Cerebellar cortex (tissue), 1 donor: ENCODE measurements around the gene JAZF1.

Experiments
- DNase-seq: peaks from one replicate; pipeline ENCODE4 v3.0.0-alpha.2; 2015; ENCODE audit warnings: low spot score

JAZF1 gene

DNA sequence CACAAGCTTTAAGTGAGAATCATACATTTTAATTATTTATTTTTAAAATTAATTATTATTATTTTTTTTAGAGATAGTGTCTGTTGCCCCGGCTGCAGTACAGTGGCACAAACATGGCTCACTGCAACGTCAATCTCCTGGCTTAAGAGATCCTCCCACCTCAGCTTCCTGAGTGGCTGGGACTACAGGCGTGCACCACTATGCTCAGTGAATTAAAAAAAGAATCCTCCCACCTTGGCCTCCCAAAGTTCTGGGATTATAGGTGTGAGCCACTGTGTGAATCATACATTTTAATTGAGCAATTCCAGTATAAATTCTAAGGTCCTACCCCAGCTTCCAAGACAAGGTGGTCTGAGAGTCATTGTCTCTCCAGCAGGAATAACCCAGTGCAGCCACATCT lies 172.4 kb downstream of the JAZF1 start:
- DNase-seq: no peak

DNA sequence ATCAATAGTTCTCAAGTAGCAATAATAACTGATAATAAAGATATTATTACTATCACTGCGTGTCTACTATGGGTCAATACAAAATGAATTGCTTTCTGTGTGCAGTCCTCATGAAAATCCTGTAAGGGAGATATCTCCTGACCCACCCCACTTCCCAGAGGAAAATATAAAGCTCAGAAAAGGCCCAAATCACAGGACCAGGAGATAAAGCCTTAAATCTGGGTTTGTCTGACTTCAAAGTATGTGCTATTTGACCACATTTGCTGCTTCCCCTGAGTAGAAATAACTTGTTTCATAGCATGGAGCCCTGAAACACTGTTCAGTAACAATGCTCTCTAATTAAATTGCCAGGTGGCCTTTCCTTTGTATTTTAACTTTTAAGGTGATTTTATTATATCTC lies 174.1 kb downstream of the JAZF1 start:
- DNase-seq: no peak

DNA sequence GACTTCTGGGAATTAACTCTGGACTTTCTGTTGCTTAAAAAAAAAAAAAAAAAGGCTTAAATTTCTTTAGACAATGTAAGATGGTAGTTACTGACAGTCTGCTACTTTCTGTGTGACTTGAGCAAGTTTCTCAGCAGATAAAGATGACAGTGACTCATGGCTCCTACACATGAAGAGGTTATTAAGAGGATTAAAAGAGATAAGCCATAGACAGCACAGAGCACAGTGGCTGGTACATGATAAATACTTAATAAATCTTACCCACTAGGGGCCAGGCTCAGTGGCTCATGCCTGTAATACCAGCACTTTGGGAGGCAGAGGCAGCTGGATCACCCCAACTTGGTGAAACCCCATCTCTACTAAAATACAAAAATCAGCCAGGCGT lies 174.8 kb downstream of the JAZF1 start:
- no peak for DNase-seq

DNA sequence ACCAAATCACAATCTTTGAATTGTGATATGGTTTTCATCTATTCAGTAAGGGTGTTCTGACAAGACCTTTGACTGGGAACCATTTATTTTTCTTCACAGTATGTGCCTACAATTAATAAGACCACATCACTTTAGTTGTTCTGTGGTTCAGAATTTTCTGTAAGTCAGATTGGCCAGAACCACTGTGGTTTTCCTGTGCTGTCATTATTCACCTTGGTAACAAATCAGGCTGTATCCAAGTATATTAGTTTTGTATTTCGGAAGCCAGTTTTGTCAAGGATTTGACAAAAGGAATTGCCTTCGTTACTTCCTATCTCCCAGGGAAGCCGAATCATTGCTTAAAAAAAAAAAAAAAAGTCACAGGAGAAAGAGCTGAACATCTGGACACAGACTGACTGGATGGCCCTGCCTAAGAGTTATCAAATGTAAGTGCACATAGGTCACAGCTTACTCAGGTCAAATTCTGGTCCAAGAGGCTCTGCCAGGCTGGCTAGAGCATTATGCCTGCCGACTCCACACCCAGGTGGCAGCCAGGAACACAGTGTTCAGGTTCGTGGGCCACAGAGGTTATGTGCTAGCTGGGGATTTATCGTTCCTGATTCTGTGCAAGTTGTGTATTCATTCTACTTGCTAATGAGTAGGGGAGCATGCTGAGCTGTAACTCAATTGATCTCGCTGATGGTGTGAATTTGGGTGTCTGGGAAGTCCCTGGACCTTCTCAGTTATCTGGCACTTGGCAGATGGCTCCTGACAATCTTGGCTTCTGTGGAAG lies 175.3 kb downstream of the JAZF1 start:
- no peak for DNase-seq

DNA sequence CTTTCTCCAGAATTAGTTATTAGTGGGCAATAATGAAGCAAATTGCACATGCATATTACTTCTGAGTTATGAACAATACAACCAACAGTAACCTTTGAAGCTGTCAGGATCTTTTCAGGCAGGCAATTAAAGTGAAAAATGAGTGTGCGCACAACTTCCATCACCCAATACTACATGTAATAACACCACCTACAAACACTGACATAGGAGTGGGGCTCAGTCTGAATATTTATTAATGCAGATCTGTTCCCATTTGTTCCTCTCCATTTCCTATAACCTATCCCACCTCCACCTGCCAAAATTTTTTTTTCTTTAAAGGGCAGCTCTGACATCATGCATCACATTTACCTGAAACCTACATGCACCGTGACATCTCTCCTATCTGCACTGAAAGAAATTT lies 177.2 kb downstream of the JAZF1 start:
- no peak for DNase-seq

DNA sequence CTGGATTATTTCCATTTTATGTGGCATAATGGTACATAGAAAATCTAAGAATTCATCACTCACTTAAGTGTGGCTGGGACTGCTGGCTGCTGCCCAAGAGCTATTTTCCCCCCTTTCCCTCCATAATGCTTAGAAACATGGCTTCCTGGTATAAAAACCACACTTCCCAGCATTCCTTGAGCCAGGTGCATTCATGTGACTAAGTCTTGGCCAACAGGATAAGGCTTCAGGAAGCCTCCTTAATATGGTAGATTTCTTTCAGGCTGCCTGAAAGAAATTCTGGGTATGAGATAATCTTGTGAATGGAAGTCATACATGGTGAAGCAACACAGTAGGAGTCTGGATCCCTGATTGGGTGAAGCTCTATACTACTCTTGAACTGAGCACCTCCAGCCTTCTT lies 178.0 kb downstream of the JAZF1 start:
- DNase-seq: no peak

DNA sequence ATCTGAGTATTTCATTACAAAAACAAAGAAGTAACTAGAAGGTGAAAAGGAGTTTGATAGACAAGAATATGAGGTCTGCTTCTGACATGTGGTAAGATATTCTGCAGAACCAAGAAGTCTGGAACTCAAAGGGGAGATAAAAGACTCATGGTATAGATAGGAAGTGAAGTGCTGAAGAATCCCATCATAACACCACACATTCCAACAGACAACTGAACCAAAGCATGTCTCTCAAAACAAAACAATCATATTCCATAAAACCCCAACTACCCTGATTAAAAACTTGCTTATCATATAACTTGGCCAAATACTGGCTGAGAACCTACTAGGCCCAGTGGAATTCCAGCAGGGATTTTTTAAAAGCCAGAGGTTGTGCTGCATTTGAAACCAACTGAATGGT lies 178.7 kb downstream of the JAZF1 start:
- DNase-seq: no peak

DNA sequence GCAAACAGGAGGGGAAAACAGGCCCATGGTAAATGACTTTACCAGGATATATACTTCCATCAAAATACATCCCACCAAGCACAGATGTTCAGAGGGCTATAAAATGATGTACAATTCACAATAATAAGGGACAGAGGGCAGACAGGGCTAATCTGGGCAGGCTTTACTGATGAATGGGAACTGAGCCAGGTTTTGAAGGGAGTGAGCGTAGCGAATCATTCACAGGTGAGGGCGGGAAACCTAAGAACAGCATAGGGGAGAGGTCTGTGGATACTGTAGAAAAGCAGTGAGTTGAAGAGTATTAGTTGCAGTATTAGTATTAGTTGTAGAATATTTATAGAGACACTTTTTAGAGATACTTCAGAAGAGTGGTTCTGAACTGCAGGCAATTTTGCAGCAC lies 180.8 kb downstream of the JAZF1 start:
- no peak for DNase-seq

DNA sequence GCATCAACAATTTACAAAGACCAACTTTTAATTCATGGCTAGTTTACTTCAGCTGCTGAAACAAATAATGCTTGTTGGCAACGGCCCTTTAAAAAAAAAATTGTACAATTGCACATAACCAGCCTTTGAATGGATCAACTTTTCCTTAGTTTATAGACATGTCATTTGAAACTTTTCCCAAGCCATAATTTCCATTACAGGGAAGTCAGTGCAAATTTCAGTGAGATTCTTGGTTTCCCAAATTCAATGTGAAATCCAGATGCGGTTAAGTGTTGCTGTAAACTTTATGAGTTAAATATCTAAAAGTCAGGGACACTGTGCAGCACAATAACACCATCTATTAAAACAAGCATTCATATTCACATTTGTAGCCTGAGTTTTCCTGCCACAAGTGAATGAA lies 182.2 kb downstream of the JAZF1 start:
- no peak for DNase-seq

DNA sequence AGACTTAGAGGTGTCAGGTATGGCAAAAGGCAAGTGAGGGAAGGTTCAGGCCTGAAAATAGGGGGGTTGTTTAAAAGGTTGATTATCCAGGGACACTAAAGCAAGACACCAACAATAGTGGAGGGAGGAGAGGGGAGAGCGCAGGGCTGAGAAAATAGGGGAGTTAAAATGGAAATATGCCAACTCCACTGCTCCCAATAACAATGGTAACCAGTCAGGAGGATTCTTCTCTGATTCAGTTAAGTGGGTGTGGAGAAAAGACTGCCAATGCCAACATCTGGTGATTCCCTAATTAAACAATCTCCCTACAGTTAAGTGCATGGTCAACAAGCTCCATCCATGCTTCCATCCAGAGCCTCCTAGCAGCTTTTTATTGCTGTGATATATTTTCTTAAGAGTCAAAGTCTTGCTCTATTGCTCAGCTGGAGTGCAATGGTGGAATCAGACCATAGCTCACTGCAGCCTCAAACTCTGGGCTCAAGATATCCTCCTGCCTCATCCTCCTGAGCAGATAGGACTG lies 183.3 kb downstream of the JAZF1 start:
- no peak for DNase-seq

DNA sequence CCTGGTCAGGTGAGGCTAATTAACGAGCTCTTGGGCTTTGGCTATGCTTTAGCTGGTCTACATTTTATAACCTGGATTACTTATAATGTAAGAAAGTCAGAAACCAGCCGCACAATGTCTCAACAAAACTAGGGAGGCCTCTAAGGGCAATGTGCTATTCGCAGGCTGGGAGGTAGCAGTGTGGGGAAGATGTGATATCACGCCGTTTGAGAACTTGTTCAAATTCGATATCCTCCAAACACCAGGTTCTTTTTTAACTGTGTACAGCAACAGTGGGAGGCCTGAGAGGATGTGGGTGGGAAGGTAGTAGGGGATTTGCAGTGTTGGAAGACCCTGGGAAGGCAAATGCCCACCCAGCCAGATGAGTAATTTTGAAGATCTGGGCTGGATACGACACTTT lies 184.5 kb downstream of the JAZF1 start:
- DNase-seq: no peak

DNA sequence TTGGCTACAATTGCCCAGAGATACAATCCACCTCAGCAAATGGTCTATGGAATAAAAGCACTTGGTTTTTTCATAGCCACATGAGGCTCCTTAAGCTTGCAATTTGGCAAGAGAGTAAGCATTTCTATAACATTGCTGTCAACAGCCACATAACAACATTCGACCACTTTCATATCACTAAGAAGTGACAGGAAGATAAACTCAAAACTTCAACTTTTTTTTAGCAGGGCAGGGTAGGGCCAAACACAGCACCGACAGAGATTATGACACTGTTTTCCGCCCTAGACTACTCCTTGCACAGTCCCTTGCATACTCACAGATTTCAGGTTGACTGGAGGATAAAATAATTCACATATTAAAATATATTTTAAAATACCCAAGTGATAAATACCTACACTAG lies 185.4 kb downstream of the JAZF1 start:
- no peak for DNase-seq

DNA sequence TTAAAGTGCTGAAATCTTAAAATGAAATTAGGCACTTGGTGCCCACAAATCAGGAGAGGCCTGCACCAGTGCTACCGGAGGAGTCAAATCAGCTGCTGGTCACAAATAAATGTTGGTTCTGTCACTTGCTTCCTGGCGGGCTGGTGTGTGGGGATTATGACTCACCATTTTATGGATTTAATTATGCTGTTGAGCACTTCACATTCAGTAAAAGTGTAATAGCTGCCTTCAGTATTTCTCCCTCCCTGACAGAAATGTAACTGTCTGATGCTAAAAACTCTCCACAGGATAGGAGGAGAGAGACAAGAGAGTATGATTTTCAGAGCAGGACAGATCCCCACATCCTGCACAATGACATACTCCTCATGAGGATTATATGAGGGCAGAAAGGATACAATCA lies 186.0 kb downstream of the JAZF1 start:
- DNase-seq: no peak

DNA sequence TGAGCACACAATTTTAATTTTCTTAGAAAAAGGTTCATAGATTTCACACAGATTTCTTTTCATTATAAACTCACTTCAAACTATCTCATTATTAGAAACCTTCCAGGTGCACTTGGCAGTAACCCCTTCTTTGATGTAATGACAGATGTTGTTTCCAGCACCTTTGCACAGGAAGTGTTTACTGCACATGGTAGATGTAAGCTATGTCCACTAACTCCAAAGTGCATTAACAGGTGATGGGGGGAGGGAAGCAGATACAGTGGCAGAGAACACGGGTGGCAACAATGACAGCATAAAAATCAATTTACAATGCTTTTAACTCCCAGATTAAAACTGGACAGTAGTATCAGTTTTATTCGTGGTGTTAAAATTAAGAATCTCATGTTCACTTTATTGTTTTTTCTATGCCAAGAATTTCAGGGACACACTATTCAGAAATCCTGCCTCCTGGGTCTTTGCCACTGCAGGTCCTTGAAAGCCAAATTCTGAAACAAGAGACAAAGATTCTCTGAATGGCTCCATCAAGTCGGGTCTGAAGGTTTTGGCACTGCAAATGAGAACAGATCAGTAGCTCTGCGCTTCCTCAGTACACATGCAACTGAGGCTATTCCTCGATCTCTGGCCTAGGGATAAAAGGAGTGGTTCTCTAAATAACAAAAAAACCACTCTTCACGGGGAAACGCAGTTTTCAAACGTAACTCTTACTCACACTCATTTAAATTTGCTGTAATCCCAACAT lies 187.7 kb downstream of the JAZF1 start:
- peak; percentile 61 for DNase-seq

DNA sequence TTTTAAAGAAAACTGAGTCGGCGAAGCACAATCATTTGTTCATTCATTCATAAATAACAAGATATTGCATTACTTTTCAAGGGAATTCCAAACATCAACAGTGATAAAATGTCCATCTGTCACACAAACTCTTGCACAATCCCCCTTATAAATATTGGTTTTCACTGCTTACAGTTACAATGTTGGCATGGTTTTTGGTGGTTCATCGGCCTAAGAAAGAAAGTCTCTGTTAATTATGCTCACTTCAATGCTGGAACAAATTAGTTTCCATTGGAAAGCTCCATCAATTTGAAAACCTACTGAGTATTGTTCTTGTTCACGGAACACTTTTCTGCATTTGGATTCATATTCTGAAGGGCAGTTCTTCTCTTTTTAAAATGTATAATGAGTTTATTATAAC lies 188.5 kb downstream of the JAZF1 start:
- DNase-seq: no peak

DNA sequence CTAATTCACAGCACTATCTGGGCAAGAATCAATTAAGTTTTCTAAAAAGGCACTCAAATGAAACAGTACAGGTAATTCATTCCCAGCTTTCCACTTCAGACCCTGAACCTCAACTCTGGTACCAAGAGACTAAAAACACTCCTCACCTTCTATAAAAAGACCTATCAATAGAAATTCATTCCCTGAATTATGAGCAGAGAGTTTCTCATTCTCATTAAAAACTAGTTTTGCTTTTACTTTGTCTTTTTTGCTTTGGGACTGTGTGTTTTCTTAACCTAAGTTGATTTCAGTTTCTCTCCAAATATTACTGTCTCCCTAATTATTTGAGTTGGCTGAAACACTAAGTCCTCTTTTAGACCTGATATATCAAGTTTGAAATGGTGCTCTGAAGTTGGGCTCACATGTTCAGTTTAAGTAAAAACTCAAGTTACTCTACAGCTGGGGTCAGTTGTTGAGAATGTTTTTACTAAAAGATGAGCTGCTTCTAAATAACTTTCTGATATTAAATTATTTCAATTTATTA lies 189.5 kb downstream of the JAZF1 start:
- DNase-seq: no peak

DNA sequence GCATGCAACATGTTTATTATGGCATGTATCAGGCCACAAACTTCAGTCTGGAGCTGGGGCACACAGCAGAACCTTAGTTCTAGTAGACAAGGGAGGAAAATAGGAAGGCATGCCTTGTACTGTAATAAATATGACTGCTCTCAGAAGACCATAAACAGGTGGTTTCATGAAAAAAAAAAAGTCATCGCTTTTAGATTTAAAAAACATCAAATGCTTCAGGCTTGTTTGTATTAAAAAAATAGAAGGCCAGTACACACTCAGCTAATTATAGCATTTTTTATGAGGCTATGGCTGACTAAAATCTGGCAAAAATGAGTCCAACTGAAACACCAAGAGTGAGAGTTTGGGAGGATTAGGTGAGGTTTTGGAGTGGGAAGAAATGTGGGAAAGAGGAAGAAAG lies 204.1 kb downstream of the JAZF1 start:
- no peak for DNase-seq

DNA sequence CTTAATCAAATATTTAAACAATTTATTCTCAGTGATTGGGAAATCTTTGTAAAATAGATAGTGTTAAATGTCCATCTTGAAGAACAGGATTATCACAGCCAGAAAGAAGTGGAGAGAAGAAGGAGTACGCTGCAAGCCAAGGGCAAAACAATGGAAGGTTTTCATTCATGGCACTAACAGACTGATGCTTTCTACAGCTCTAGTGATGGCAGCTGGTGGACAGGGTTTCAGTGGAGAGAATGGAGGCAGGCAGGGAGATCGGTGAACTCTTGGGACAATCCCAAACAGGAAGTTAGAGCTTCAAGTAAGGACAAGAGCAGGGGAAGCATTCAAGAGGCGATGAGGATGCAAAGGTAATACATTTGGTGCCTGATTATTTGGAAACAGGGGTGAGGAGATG lies 207.0 kb downstream of the JAZF1 start:
- no peak for DNase-seq

DNA sequence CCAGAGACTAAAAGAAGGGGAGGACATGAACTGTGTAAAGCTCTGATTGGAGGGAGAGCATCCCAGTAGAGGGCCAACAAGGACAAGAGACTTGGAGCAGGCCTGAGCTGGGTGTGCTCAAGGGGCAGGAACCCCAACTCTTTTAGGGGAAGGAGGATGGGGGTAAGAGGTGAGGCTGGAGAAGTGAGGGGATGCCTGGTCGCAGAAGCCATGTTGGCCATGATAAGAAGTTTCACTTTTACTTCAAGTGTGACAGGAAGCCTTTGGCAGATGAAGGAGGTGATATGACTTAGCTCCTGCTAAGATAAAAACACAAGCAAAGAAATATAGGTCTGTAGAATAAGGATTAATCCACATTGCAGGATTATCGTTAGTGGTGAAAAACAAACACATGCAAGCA lies 208.3 kb downstream of the JAZF1 start:
- no peak for DNase-seq

DNA sequence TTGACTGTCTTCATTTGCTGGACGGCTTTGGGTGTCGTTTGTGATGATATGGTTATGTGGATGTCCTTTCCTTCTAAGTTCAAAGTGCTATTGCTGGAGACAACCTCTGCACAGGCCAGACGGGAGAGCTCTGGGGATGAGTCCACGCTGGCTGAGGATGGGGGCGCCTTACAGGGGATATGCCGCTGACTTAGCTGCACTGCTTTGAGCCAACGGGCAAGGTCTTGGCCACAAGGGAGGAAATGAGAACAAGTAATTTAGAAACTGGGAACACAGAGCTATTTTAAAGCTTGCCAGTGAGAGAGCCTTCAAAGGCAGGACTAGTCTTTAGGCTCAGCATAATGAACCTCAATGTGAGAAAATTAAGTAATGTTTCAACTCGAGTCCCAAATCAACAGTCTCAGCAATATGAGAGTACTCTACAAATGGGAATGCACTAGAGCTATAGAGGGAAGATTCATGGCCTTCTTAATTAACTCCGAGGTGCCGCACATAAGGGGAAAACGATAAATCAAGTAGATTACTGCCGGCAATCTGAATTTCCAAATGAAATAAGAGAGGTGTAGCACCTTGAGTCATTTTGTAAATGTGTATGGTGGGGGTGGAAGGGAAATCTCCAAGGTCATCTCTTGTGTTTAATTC lies 209.3 kb downstream of the JAZF1 start:
- DNase-seq: no peak

DNA sequence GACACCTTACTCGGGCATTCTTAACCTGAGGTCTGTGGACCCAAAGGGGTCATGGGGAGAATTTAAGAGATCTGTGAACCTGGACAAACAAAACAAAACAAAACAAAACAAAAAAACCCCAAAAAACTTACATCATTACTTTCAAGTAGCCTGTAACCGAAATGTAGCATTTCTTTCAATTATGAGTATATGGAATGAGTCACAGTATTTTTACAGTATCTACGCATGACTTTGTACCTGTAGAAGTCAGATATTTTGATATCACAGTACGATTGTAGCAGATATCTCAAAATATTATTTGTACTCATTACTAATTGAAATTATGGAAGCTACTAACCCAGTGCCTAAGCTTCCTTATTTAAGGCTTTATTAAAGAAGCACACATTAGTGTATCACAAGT lies 210.2 kb downstream of the JAZF1 start:
- DNase-seq: no peak

DNA sequence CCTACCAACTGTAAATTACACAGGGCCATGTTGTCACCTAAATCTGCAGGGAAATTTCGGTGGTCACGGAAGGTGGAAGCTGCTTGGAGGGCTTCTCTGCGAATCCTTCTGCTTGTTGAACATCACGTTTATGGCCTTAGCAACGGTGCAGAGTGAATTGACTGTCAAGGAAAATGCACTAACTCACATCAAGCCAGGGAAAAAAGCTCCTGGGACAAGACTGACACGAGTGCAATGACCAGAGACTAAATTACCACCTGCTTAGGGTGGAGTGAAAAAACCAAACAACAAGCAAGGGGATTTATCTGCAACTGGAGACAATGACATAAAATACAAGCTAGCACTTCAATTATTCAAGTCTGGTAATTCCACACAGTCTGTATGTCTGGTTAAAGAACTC lies 211.2 kb downstream of the JAZF1 start:
- no peak for DNase-seq

DNA sequence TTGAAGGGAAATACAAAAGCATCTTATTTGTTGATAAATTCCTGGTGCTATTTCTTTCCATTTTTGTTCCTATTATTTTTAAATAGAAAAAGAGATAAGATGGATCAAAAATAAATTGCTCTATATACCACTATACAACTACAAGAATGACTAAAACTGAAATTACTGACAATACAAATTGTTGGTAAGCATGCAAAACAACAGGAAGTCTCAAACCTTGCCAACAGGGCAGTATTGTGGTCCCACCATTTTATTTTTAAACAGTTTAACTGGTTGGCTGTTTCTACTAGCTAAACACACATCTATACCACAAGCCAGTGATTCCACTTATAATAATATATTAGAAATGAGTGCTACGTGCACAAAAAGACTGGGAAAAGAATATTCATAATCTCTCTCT lies 213.0 kb downstream of the JAZF1 start:
- no peak for DNase-seq
